SU-DHL-6 (cell line): Measurements from ENCODE around the gene NOS3.

Experiments
- H2AFZ ChIP-seq: fragments of 200-600 bp; sonication (generic); 2 replicates; pipeline ENCODE4 v1.6.1; 2014; ENCODE audit warnings: low read depth, mild to moderate bottlenecking, moderate library complexity, mixed read lengths, antibody characterized with exemption, low read length; ENCODE audit not compliant: severe bottlenecking
- H3F3A ChIP-seq: fragments of 200-600 bp; shearing (Covaris generic); 2 replicates; pipeline ENCODE4 v1.6.0; 2016; ENCODE audit warnings: antibody characterized with exemption, mild to moderate bottlenecking; ENCODE audit not compliant: insufficient read depth
- H3K27ac ChIP-seq: fragments of 200-600 bp; sonication (generic); 2 replicates; pipeline ENCODE4 v1.5.1; 2016; ENCODE audit warnings: low read depth, mild to moderate bottlenecking, low read length, moderate library complexity, mixed read lengths
- H3K27me3 ChIP-seq: fragments of 200-600 bp; sonication (generic), shearing (Covaris generic); 2 replicates; pipeline ENCODE4 v1.6.0; 2014; ENCODE audit warnings: mild to moderate bottlenecking, low read length
- H3K36me3 ChIP-seq: fragments of 200-600 bp; sonication (generic); 2 replicates; pipeline ENCODE4 v1.6.1; 2014; ENCODE audit warnings: mild to moderate bottlenecking, low read length, mixed read lengths
- H3K4me2 ChIP-seq: fragments of 300-600, 200-600 bp; shearing (Covaris generic), sonication (generic); 2 replicates; pipeline ENCODE4 v1.6.0; 2014; ENCODE audit warnings: low read length, low read depth, mild to moderate bottlenecking; ENCODE audit not compliant: poor library complexity, severe bottlenecking
- H3K4me3 ChIP-seq: fragments of 200-600 bp; sonication (generic); 2 replicates; pipeline ENCODE4 v1.5.1; 2014; ENCODE audit warnings: antibody characterized with exemption, low read length, mild to moderate bottlenecking, mixed read lengths; ENCODE audit not compliant: insufficient read depth, poor library complexity, severe bottlenecking
- H3K79me2 ChIP-seq: fragments of 200-600 bp; sonication (generic); 2 replicates; pipeline ENCODE4 v1.6.1; 2014; ENCODE audit warnings: mild to moderate bottlenecking, low read length, moderate library complexity; ENCODE audit not compliant: insufficient read depth
- H3K9ac ChIP-seq: fragments of 200-600 bp; sonication (generic); 2 replicates; pipeline ENCODE4 v1.7.0; 2014; ENCODE audit warnings: mild to moderate bottlenecking, low read length
- H3K9me2 ChIP-seq: fragments of 200-600 bp; sonication (generic); replicated peaks from 2 replicates; pipeline ENCODE4 v1.6.1; 2014; ENCODE audit warnings: low read length; ENCODE audit not compliant: insufficient read depth
- H3K9me3 ChIP-seq: fragments of 200-600 bp; sonication (generic); 2 replicates; pipeline ENCODE4 v1.6.1; 2014; ENCODE audit warnings: low read length, mixed read lengths; ENCODE audit not compliant: insufficient read depth
- H4K20me1 ChIP-seq: fragments of 200-600 bp; sonication (generic); 2 replicates; pipeline ENCODE4 v1.6.1; 2014; ENCODE audit warnings: low read depth, mild to moderate bottlenecking, antibody characterized with exemption, low read length, moderate library complexity, mixed read lengths
- CTCF ChIP-seq: fragments of 200-600 bp; sonication (generic); IDR thresholded peaks from one replicate; pipeline ENCODE4 v1.5.1; 2017; ENCODE audit warnings: antibody characterized with exemption, mild to moderate bottlenecking, low read length, moderate library complexity; ENCODE audit not compliant: insufficient read depth, poor library complexity, severe bottlenecking
- EZH2phosphoT487 ChIP-seq: fragments of 200-600 bp; sonication (generic), shearing (Covaris generic); conservative IDR thresholded peaks from 2 replicates; pipeline ENCODE4 v1.6.1; 2018; ENCODE audit warnings: mild to moderate bottlenecking, antibody characterized with exemption, low read length, moderate library complexity, mixed read lengths

NOS3 gene

GRCh38 chr7:151028131-151028947, 37.5 kb downstream of the NOS3 start, which contains the start of gene ABCB8:
Gene ABCB8, plus strand, starts transcription at chr7:151028450. Its CDS starts 66 bp downstream, at chr7:151028516.
- Histone ChIP-seq H3K9me2 (no peaks in the 10 kb centered on the region), H2AFZ (peak within 1 kb of the TSS; percentile 93)

GRCh38 chr7:151028948-151029501, 38.2 kb downstream of the NOS3 start:
- Histone ChIP-seq H3K9ac (peak overlapping the region; percentile 65), H3K27me3 (no peaks in the 10 kb centered on the region), H4K20me1 (no peaks in the 10 kb centered on the region), H2AFZ (peak overlapping the region; percentile 64), H3K27ac (no peak overlapping the region), H3K9me3 (no peaks in the 10 kb centered on the region), H3K79me2 (peaks cover 12% of the 10 kb centered on the region; the same call in 1 of the 2 replicates), H3F3A (no peaks in the 10 kb centered on the region), H3K4me3 (peak overlapping the region; percentile 76), H3K9me2 (no peaks in the 10 kb centered on the region), H3K36me3 (no peaks in the 10 kb centered on the region), H3K4me2 (peak overlapping the region; percentile 78)
- no peak for TF ChIP-seq EZH2phosphoT487
- no peak for TF ChIP-seq CTCF

More at GRCh38 chr7:151028131-151028947, 37.5 kb downstream of the NOS3 start, which contains the start of gene ABCB8:
- H3K27me3 ChIP-seq, result no peaks in the 10 kb centered on the region
- no peaks in the 10 kb centered on the region for H3F3A ChIP-seq
- no peaks in the 10 kb centered on the region for H4K20me1 ChIP-seq
- TF ChIP-seq EZH2phosphoT487, result no peak
- peak within 1 kb of the TSS; percentile 76 for H3K4me3 ChIP-seq
- peak within 1 kb of the TSS; percentile 78 for H3K4me2 ChIP-seq
- H3K9me3 ChIP-seq, result no peaks in the 10 kb centered on the region
- peak within 1 kb of the TSS; percentile 65 for H3K9ac ChIP-seq
- no peak within 1 kb of the TSS for H3K27ac ChIP-seq
- H3K36me3 ChIP-seq, result no peaks in the 10 kb centered on the region
- peaks cover 12% of the 10 kb centered on the region; the same call in 1 of the 2 replicates for H3K79me2 ChIP-seq

GRCh38 chr7:151031011-151031410, 40.2 kb downstream of the NOS3 start:
- no peak overlapping the region for H3K4me3 ChIP-seq
- TF ChIP-seq CTCF (no peak), EZH2phosphoT487 (no peak)
- peaks cover 12% of the 10 kb centered on the region; the same call in 1 of the 2 replicates for H3K79me2 ChIP-seq
- H3K4me2 ChIP-seq, result no peak overlapping the region
- H3K9me2 ChIP-seq, result no peaks in the 10 kb centered on the region
- H3K27ac ChIP-seq, result no peak overlapping the region
- H3F3A ChIP-seq, result no peaks in the 10 kb centered on the region
- no peak overlapping the region for H2AFZ ChIP-seq
- no peaks in the 10 kb centered on the region for H4K20me1 ChIP-seq
- H3K36me3 ChIP-seq, result no peaks in the 10 kb centered on the region
- no peaks in the 10 kb centered on the region for H3K9me3 ChIP-seq
- H3K9ac ChIP-seq, result no peak overlapping the region
- no peaks in the 10 kb centered on the region for H3K27me3 ChIP-seq
